Activated CD8-positive, alpha-beta T cell treated with anti-CD3 and anti-CD28 coated beads for 36 hours (primary cell): ENCODE results near the gene PLD4. TPM values are rescaled to one million over a fixed set of nuclear protein-coding genes. Genes with fewer than 3 reads are reported as not detected.
"Not testable (repeated sequence)": the region's sequence is repeated elsewhere in the genome, so short reads cannot be mapped to it uniquely, and the experiment has no call there.

Experiments
- ATAC-seq: fragments of 200-7000 bp; cut with Tn5 transposase; one replicate; pipeline ENCODE4 v1.10.0; 2021; ENCODE audit warnings: mild to moderate bottlenecking, moderate library complexity
- CTCF ChIA-PET: fragments of 350-600 bp; sonication (Branson Sonifier 250); formaldehyde crosslinking; loops from one replicate; lab custom pipeline; 2021; ENCODE audit warnings: antibody characterized with exemption; lab: Charles Lee
- POLR2A ChIA-PET: fragments of 350-600 bp; sonication (Branson Sonifier 250); formaldehyde crosslinking; loops from one replicate; lab custom pipeline; 2021; ENCODE audit warnings: antibody characterized with exemption; lab: Charles Lee
- DNase-seq: peaks from one replicate; pipeline ENCODE4 v3.0.0-alpha.2; 2020
- H3K27ac Mint-ChIP-seq: one replicate; pipeline ENCODE4 v1.8.0; 2021; ENCODE audit warnings: mild to moderate bottlenecking, mixed read lengths
- H3K27me3 Mint-ChIP-seq: one replicate; pipeline ENCODE4 v1.8.0; 2021; ENCODE audit warnings: mixed read lengths
- H3K36me3 Mint-ChIP-seq: one replicate; pipeline ENCODE4 v1.8.0; 2021; ENCODE audit warnings: low read depth, mixed read lengths
- H3K4me1 Mint-ChIP-seq: one replicate; pipeline ENCODE4 v1.8.0; 2021; ENCODE audit warnings: low read depth, mixed read lengths
- H3K4me3 Mint-ChIP-seq: one replicate; pipeline ENCODE4 v1.8.0; 2021; ENCODE audit warnings: mild to moderate bottlenecking, moderate library complexity, mixed read lengths
- H3K9me3 Mint-ChIP-seq: one replicate; pipeline ENCODE4 v1.8.0; 2021; ENCODE audit warnings: mixed read lengths
- CTCF ChIP-seq: fragments of 200-600 bp; IDR thresholded peaks from one replicate; pipeline ENCODE4 v1.8.0; 2022; ENCODE audit warnings: antibody characterized with exemption, mild to moderate bottlenecking
- intact Hi-C: fragments of 100-400 bp; cut with micrococcal nuclease; formaldehyde crosslinking; loops from one replicate; pipeline ENCODE4 v1.10.0; 2022
- total RNA-seq, 2 experiments: library from RNA; stranded (reverse); gene quantifications; one replicate each; pipeline ENCODE4 v1.2.3, GENCODE V29; 2021

The PLD4 gene
- total RNA-seq, 2 experiments from 2014 or later: not detected

- Mint-ChIP-seq H3K4me1 (no peaks in the 10 kb centered on the region), H3K36me3 (no peaks in the 10 kb centered on the region), H3K9me3 (no peaks in the 10 kb centered on the region), H3K27me3 (no peaks in the 10 kb centered on the region), H3K4me3 (no peak overlapping the region), H3K27ac (no peak overlapping the region)
- intact Hi-C loops: no loop called here
- ATAC-seq (no peak), DNase-seq (no peak)
- POLR2A ChIA-PET: interaction anchor here (0.6 kb wide), 1 partner anchor 147 kb away, joined by 3 read pairs; no protein-coding TSS in a partner anchor
- TF ChIP-seq CTCF: no peak
- CTCF ChIA-PET: no interaction called here
These were observed 41.6 kb upstream of the PLD4 start for GRCh38 chr14:104882991-104883660.

- Mint-ChIP-seq H3K27me3 (no peaks in the 10 kb centered on the region), H3K4me3 (no peak overlapping the region), H3K27ac (no peak overlapping the region), H3K9me3 (no peaks in the 10 kb centered on the region), H3K36me3 (no peaks in the 10 kb centered on the region), H3K4me1 (no peaks in the 10 kb centered on the region)
- DNase-seq (no peak), ATAC-seq (no peak)
- CTCF ChIA-PET: no interaction called here
- intact Hi-C loops: no loop called here
- POLR2A ChIA-PET: interaction anchor here (0.6 kb wide), 1 partner anchor 147 kb away, joined by 3 read pairs; no protein-coding TSS in a partner anchor
- no peak for TF ChIP-seq CTCF
These were observed 40.9 kb upstream of the PLD4 start for GRCh38 chr14:104883681-104884361.

GRCh38 chr14:104884381-104884780 is 40.3 kb upstream of the PLD4 start:
- ATAC-seq, H3K4me3 Mint-ChIP-seq, H3K36me3 Mint-ChIP-seq, H3K9me3 Mint-ChIP-seq, H3K4me1 Mint-ChIP-seq, CTCF ChIA-PET, intact Hi-C loops, H3K27ac Mint-ChIP-seq, DNase-seq, H3K27me3 Mint-ChIP-seq, POLR2A ChIA-PET: not testable (repeated sequence)

GRCh38 chr14:104885031-104885972 is 39.4 kb upstream of the PLD4 start:
- POLR2A ChIA-PET: no interaction called here
- CTCF ChIA-PET: no interaction called here
- no peak for TF ChIP-seq CTCF
- Mint-ChIP-seq H3K36me3 (no peaks in the 10 kb centered on the region), H3K4me1 (no peaks in the 10 kb centered on the region), H3K27ac (no peak overlapping the region), H3K27me3 (no peaks in the 10 kb centered on the region), H3K9me3 (no peaks in the 10 kb centered on the region), H3K4me3 (no peak overlapping the region)
- ATAC-seq: no peak
- intact Hi-C loops: no loop called here
- DNase-seq: no peak

- TF ChIP-seq CTCF: no peak
- no peaks in the 10 kb centered on the region for H3K36me3 Mint-ChIP-seq
- ChIA-PET CTCF (no interaction called here), POLR2A (no interaction called here)
- H3K4me1 Mint-ChIP-seq: no peaks in the 10 kb centered on the region
- no peak for ATAC-seq
- H3K4me3 Mint-ChIP-seq: no peak overlapping the region
- no peak for DNase-seq
- H3K9me3 Mint-ChIP-seq: no peaks in the 10 kb centered on the region
- no peak overlapping the region for H3K27ac Mint-ChIP-seq
- intact Hi-C loops: no loop called here
- no peaks in the 10 kb centered on the region for H3K27me3 Mint-ChIP-seq
These were observed 38.5 kb upstream of the PLD4 start for GRCh38 chr14:104885973-104886689.
